ENCODE data around the gene PCK2. TPM values are rescaled to one million over a fixed set of nuclear protein-coding genes. Genes with fewer than 3 reads are reported as not detected.

Gene PCK2
- total RNA-seq, 2 donors from 2014 or later, result 1.8 to 10.7 TPM

- Histone ChIP-seq H3K36me3 (no peaks in the 10 kb centered on the region), H3K4me3 (peak overlapping the region in 1 of 2 donors; percentile 67), H3K27ac (no peak overlapping the region), H3K9me3 (no peaks in the 10 kb centered on the region), H3K27me3 (no peaks in the 10 kb centered on the region), H3K4me1 (peaks cover 0 to 10% of the 10 kb centered on the region in 2 donors)
- DNase-seq (ENCODE audit: low spot score), result no peak
- TF ChIP-seq, protein P1, sequence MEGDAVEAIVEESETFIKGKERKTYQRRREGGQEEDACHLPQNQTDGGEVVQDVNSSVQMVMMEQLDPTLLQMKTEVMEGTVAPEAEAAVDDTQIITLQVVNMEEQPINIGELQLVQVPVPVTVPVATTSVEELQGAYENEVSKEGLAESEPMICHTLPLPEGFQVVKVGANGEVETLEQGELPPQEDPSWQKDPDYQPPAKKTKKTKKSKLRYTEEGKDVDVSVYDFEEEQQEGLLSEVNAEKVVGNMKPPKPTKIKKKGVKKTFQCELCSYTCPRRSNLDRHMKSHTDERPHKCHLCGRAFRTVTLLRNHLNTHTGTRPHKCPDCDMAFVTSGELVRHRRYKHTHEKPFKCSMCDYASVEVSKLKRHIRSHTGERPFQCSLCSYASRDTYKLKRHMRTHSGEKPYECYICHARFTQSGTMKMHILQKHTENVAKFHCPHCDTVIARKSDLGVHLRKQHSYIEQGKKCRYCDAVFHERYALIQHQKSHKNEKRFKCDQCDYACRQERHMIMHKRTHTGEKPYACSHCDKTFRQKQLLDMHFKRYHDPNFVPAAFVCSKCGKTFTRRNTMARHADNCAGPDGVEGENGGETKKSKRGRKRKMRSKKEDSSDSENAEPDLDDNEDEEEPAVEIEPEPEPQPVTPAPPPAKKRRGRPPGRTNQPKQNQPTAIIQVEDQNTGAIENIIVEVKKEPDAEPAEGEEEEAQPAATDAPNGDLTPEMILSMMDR (IDR thresholded peaks at IDR 0.05), result no peak
Observed at GRCh38 chr14:24052656-24053547, 41.2 kb upstream of the PCK2 start.

- no peaks in the 10 kb centered on the region for H3K27me3 ChIP-seq
- H3K9me3 ChIP-seq, result no peaks in the 10 kb centered on the region
- no peak for DNase-seq (ENCODE audit: low spot score)
- H3K36me3 ChIP-seq, result no peaks in the 10 kb centered on the region
- TF ChIP-seq, protein P1 (IDR thresholded peaks at IDR 0.05), result no peak
- H3K4me1 ChIP-seq, result peaks cover 0 to 10% of the 10 kb centered on the region in 2 donors
- H3K4me3 ChIP-seq, result no peak overlapping the region
- no peak overlapping the region for H3K27ac ChIP-seq
Observed at GRCh38 chr14:24053548-24054323, 40.4 kb upstream of the PCK2 start.

- peaks cover 0 to 10% of the 10 kb centered on the region in 2 donors for H3K4me1 ChIP-seq
- no peak overlapping the region for H3K27ac ChIP-seq
- H3K9me3 ChIP-seq, result no peaks in the 10 kb centered on the region
- no peaks in the 10 kb centered on the region for H3K27me3 ChIP-seq
- H3K4me3 ChIP-seq, result no peak overlapping the region
- TF ChIP-seq, protein P1 (IDR thresholded peaks at IDR 0.05), result no peak
- no peak for DNase-seq (ENCODE audit: low spot score)
- no peaks in the 10 kb centered on the region for H3K36me3 ChIP-seq
Observed at GRCh38 chr14:24054324-24054641, 39.8 kb upstream of the PCK2 start.

- Histone ChIP-seq H3K27me3 (no peaks in the 10 kb centered on the region), H3K27ac (no peak overlapping the region), H3K4me1 (peaks cover 0 to 10% of the 10 kb centered on the region in 2 donors), H3K36me3 (no peaks in the 10 kb centered on the region), H3K9me3 (no peaks in the 10 kb centered on the region), H3K4me3 (no peak overlapping the region)
- TF ChIP-seq, protein P1 (IDR thresholded peaks at IDR 0.05), result no peak
- DNase-seq (ENCODE audit: low spot score), result no peak
Observed at GRCh38 chr14:24054646-24055045, 39.5 kb upstream of the PCK2 start.

DNA sequence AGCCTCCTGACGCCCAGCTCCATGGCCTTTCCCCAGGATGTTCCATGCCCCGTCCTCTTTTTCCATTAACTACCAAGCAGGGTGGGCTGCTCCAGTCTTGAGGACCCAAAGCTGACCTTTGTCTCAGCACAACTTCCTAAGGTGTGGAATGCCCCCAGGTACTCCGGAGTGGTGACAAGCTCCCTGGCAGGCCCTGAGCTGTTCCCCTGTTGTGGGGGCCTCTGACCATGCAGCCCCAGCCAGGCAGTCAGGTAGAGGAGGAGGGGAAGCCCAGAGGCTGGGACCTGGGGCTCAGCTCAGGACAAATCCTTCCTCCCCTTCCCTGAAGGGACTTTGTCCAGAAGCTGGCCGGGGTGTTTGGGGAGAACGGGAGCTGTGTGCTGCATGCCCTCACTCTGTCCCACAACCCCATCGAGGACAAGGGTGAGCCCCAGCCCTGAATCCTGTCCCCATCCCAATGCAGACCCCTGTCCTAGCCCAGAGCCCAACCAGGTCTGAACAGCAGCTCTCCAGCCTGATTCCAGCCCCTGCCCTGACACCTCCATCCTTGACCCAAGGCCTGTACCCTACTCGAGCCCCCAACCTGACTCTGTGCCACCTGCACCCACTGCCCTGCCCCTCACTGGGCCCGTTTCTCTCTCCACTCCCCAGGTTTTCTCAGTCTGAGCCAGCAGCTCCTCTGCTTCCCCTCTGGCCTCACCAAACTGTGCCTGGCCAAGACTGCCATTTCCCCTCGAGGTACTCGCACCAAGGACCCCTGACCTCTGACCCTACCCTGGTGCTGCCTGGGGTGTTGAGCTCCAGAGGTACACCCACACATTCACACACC lies 37.9 kb upstream of the PCK2 start:
- DNase-seq (ENCODE audit: low spot score), result no peak
- Histone ChIP-seq H3K4me3 (no peak overlapping the region), H3K27ac (no peak overlapping the region), H3K9me3 (no peaks in the 10 kb centered on the region), H3K4me1 (peaks cover 0 to 10% of the 10 kb centered on the region in 2 donors), H3K36me3 (no peaks in the 10 kb centered on the region), H3K27me3 (no peaks in the 10 kb centered on the region)
- TF ChIP-seq, protein P1 (IDR thresholded peaks at IDR 0.05), result no peak
